8988T (cell line): ENCODE measurements around the gene CALR.
A peak's percentile ranks its signal among the peaks of the same experiment; 100 is the strongest.

Experiments used
- DNase-seq: peaks from one replicate; pipeline ENCODE4 v3.0.0; 2011

CALR gene

DNA sequence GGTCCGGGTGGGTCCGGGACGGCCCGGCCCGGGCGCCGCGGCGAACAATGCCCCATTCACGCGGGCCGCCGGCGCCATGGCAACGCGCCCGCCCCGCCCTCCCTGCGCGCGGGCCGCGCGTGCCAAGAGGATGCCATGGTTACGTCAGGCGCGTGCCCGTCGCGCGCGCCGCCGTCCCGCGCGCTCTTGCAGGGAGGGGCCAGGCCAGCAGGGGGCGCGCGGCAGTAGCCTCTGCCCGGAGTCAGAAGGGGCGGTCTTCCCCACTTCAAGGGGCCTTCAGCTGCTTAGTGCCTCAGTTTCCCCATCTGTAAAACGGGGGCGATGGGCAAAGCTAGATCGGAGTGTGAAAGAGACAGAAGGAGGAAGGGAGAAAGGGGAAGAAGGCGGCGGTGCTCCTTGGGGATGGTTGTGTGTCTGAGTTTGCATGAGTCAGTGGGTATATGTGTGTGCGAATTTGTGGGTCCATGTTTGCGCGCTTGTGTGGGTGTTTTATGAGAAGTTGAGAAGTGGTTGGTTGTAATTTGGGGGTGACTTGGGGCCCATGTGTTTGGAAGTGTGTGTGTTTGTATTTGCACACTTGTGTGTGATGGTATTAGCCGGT is 45.2 kb downstream of the CALR start:
- DNase-seq: peak; percentile 71

DNA sequence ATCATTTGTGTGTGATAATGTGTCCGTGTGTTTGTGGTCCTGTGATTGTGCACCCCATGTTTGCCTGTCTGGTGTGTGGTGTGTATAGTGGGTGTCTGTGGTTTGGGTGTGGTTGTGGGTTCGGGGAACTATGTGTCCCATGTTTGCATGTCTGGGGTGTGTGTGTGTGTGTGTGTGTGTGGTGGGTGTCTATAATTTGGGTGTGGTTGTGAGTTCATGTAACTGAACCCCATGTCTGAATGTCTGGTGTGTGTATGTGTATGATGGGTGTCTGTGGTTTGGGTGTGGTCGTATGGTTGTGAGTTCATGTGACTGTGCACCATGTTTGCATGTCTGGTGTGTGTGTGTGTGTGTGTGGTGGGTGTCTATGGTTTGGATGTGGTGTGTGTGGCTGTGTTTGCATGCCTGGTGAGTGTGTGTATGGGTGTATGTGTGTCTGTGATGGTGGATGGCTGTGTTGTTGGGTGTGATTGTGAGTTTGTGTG is 45.8 kb downstream of the CALR start:
- DNase-seq: no peak

DNA sequence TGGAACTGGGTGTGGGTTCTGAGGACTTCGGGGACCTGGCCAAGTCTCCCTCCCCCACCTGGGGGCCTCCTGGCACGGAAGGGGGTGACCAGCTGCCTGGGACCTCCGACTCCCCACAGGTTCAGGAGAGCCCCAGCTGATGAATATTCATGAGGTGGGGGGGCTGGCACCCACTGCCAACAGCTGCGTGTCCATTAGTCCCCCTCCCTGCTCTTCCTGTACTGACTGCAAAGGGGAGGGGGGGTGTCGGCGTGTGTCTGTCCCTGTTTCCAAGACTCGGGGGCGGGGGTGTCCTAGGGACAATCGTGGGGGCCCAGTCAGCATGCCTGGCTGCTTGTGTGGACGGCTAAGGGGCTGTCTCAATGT is 46.3 kb downstream of the CALR start:
- no peak for DNase-seq

DNA sequence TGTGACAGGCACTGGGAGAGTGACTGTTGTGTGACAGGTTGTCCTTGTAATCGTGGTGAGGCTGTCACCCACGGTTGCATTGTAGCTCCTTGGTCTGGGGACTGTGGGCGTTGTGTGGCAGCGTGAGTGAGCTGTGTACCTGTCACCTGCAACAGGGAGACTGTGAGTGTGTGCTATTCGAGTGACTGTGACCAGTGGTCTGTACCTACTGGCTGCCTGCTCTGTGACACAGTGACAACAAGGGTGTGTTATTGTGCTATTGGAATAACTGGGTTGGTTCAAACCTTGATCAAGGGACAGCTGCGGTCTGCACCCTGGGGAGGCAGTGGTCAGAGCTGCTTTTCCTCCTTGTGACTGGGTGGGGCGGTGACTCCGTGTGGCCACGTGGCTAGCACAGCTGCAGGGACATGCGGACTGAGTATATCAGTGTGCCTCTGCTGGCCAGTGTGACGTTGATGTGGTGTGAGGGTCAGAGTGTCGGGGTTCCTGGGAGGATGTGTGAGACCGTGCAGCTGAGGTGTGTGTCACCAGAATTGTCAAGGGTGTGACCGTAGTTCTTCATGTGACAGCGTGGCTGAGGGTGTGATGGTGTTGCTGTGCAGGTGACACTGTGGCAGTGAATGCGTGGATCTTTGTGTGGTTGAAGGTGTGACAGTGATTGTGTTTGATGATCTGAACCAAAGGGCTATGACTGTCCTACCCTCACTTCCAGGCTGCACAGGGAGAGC is 46.8 kb downstream of the CALR start:
- peak; percentile 21 for DNase-seq

DNA sequence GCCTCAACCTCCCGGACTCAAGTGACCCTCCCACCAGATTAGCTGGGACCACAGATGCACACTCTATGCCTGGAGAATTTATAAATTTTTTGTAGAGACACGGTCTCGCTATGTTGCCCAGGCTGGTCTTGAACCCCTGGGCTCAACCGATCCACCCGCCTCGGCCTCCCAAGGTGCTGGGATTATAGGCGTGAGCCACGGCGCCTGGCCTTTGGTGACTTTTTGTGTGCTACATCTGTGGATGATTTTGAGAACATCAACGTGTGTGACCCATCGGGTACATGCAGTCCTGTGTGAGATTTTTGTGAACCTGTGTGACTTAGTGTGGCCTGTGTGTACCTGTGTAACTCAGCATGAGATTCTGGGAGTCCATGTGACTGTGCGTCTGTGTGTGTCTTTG is 48.3 kb downstream of the CALR start:
- DNase-seq: no peak

DNA sequence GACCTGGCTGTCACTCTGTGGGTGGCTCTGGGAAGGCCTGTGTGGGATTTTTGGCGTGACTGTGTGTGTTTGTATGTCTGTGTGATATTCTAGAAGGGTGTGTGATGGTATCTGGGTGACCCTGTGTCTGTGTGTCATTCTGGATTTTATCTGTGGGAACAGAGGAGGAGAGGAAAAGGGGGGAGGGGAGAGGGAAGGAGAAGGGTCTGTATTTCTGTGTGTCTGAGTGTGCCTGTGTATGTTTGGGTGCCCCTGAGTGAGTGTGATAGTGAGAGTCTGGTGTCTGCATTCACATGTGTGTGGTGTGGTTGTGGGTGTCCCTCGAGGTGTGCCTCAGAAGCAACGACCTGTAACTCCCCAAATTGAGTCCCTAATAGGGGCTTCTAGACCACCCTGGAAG is 48.8 kb downstream of the CALR start:
- no peak for DNase-seq

DNA sequence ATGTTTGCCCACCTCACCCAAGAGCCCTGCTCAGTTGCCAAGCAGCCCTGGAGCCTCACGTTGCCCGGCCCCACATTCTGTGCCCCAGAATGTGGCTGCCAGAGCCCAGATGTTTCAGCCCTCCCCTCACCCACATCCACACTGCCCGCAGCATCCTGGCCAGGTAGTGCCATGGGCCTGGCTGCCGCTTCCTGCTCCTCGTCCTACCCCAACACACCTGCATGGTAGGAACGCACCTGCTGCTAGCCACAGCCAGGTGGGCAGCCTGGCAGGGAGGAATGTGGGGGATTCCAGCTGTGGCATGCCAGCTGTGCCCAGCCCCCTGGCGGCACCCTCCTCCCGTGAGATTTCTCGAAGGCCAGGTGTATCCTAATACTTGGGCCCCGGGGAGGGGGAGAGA is 49.4 kb downstream of the CALR start:
- no peak for DNase-seq

DNA sequence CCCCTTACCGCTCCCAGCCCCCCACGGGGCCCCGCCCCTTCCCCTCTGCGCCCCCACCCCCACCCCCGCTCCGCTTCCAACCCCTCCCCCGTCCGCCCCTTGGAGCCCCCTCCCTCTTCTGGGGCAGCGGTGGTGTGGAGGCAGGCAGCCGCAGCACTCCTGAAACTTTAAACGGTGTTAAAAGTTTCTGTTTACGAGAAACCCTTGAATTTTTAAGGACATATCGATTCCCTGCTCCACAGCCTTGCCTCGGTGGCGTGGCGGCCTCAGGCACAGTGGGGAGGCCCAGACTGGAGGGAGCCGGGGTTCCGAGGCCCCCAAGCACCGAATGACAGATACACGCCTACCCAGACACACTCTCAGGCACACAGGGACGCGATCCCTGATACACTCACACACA is 52.0 kb downstream of the CALR start:
- DNase-seq: no peak

DNA sequence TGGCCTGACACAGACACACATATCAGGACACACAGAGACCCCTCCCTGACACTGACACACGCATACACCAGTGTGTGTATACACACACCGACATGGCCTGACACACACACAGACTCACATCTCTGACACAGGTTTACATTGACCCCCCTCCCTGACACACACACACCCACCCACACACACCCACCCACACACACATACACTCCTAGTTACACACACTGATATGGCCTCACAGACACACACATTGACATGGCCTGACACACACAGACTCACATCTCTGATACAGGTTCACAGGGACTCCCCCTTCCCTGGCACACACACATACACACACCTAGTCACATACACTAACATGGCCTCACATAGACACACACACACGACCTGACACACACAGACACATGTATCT is 52.4 kb downstream of the CALR start:
- DNase-seq: no peak

DNA sequence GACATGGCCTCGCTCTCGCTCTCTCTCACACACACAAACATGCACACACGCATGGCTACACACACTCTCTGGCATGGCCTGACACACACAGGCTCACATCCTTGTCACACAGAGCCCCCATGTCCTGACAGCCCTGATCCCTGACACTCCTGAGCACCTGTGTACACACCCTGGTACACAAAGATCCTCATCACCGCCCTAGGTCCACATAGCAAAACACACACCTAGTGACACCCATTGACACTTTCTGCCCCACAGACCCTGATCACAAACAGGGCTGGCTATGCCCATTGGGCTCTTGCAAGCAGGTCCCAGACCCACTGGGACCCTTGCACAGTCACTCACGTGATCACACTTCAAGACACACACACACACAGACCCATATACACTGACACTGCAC is 52.9 kb downstream of the CALR start:
- no peak for DNase-seq

DNA sequence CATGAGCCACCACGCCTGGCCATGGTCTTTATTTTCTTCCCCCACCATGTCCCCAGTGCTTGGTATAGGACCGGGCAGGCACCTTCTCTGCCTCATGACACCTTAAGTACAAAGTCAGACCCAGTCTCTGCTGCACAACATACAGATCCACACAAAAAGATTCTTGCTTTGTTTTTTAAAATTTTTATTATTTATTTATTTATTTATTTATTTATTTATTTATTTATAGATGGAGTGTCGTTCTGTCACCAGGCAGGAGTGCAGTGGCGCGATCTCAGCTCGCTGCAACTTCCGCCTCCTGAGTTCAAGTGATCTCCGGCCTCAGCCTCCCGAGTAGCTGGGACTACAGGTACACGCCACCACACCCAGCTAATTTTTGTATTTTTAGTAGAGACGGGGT is 54.3 kb downstream of the CALR start:
- DNase-seq: no peak

DNA sequence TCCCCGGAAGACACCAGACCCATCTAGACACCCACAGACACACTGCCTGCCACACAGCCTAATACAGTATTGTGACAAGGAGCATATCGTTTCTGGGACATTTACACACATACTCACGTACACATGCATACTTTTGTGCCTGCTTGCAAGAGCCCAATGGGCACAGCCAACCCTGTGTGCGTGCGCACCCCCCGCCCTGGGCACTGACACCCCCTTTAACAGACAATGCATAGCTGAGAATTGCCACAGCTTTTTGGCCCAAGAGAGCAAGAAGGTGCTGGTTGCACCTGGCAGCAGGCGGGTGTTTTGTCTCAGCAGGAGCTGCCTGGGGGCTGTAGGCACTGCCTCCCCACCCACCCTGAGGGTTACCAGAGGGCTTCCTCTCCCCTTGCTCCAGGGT is 55.2 kb downstream of the CALR start:
- no peak for DNase-seq
